H1 (cell line): Measurements from ENCODE around the gene VHLL. TPM values are rescaled to one million over a fixed set of nuclear protein-coding genes. Genes with fewer than 3 reads are reported as not detected.

Experiments used
- CTCF ChIA-PET: fragments of 300-600 bp; sonication (Branson Sonifier 250); formaldehyde crosslinking; loops from one replicate; lab custom pipeline; 2021; ENCODE audit not compliant: partially characterized antibody; lab: Charles Lee
- POLR2A ChIA-PET: fragments of 300-600 bp; sonication (Branson Sonifier 250); formaldehyde crosslinking; loops from one replicate; lab custom pipeline; 2021; ENCODE audit warnings: inconsistent platforms; ENCODE audit not compliant: partially characterized antibody; lab: Charles Lee
- DNase-seq, 2 experiments: peaks; one replicate each; pipeline versions ENCODE4 v3.0.0 to v3.0.0-alpha.2; 2010 to 2022; ENCODE audit warnings: low spot score in 2 of 2, low read depth in 1 of 2, mixed read lengths in 1 of 2
- FAIRE-seq: peaks from 2 replicates; lab custom pipeline; 2011; peaks lifted over from hg19 to GRCh38; lab: Jason Lieb, UNC
- H2AFZ ChIP-seq: 2 replicates; pipeline ENCODE4 v1.8.1; 2012; ENCODE audit warnings: low read length, inconsistent platforms
- H2AK5ac ChIP-seq: 2 replicates; pipeline ENCODE4 v1.6.1; 2013; ENCODE audit warnings: low read depth, low read length
- H2BK120ac ChIP-seq: replicated peaks from 2 replicates; pipeline ENCODE3; 2013; ENCODE audit warnings: low read depth, low read length, inconsistent platforms
- H2BK12ac ChIP-seq: 2 replicates; pipeline ENCODE4 v1.6.1; 2013; ENCODE audit warnings: low read depth, low read length
- H2BK15ac ChIP-seq: 2 replicates; pipeline ENCODE4 v1.6.1; 2013; ENCODE audit warnings: low read length
- H2BK20ac ChIP-seq: 2 replicates; pipeline ENCODE4 v1.6.1; 2013; ENCODE audit warnings: low read length
- H2BK5ac ChIP-seq: 2 replicates; pipeline ENCODE4 v1.6.1; 2013; ENCODE audit warnings: low read depth, low read length
- H3K14ac ChIP-seq: 2 replicates; pipeline ENCODE4 v1.6.1; 2013; ENCODE audit warnings: inconsistent platforms; ENCODE audit not compliant: insufficient read length
- H3K18ac ChIP-seq: 2 replicates; pipeline ENCODE4 v1.6.1; 2013; ENCODE audit warnings: low read length; ENCODE audit errors: extremely low read depth
- H3K23ac ChIP-seq: 2 replicates; pipeline ENCODE4 v1.6.1; 2013; ENCODE audit warnings: inconsistent platforms; ENCODE audit not compliant: insufficient read length
- H3K23me2 ChIP-seq: 2 replicates; pipeline ENCODE4 v1.6.1; 2013; ENCODE audit warnings: low read depth, low read length
- H3K27ac ChIP-seq: 2 replicates; pipeline ENCODE4 v1.6.1; 2011; ENCODE audit warnings: low read depth, low read length, inconsistent platforms
- H3K27me3 ChIP-seq, 4 experiments: replicated peaks in 1 of 4; 1 replicate in 1 of 4; 2 replicates in 3 of 4; pipeline versions ENCODE4 v1.6.1 to v1.8.1; 2011 to 2013; ENCODE audit warnings: low read length in 3 of 4, mild to moderate bottlenecking in 3 of 4, inconsistent platforms in 2 of 4, mixed read lengths in 2 of 4, moderate library complexity in 1 of 4; ENCODE audit not compliant: control insufficient read depth in 3 of 4, insufficient read depth in 3 of 4; ENCODE audit errors: extremely low read depth in 1 of 4
- H3K36me3 ChIP-seq, 4 experiments: 2 replicates each; pipeline versions ENCODE4 v1.6.1 to v1.8.1; 2011 to 2013; ENCODE audit warnings: mild to moderate bottlenecking in 4 of 4, low read length in 3 of 4, moderate library complexity in 2 of 4, control low read depth in 1 of 4, inconsistent platforms in 1 of 4; ENCODE audit not compliant: insufficient read depth in 4 of 4, control insufficient read depth in 2 of 4
- H3K4ac ChIP-seq: replicated peaks from 2 replicates; pipeline ENCODE3; 2013; ENCODE audit warnings: low read length, low read depth, mixed read lengths, inconsistent platforms; ENCODE audit not compliant: insufficient read length
- H3K4me1 ChIP-seq, 4 experiments: replicated peaks in 1 of 4; 1 replicate in 1 of 4; 2 replicates in 3 of 4; pipeline versions ENCODE4 v1.6.1 to v1.8.1; 2011 to 2013; ENCODE audit warnings: low read length in 3 of 4, inconsistent platforms in 2 of 4, mixed read lengths in 1 of 4; ENCODE audit not compliant: insufficient read depth in 4 of 4, control insufficient read depth in 3 of 4
- H3K4me2 ChIP-seq, 2 experiments: 2 replicates each; pipeline versions ENCODE4 v1.6.1 to v1.8.1; 2011 to 2013; ENCODE audit warnings: low read depth in 2 of 2, low read length in 2 of 2, control low read depth in 1 of 2, inconsistent platforms in 1 of 2, mild to moderate bottlenecking in 1 of 2; ENCODE audit not compliant: insufficient read depth in 1 of 2
- H3K4me3 ChIP-seq, 4 experiments: fragments of 200-600, 300-600 bp in 1 of 4; sonication (generic), shearing (Covaris generic), sonication (Bioruptor Twin) in 1 of 4; 2 replicates each; pipeline versions ENCODE4 v1.5.1 to v1.8.1; 2011 to 2016; ENCODE audit warnings: low read length in 4 of 4, low read depth in 3 of 4, control low read depth in 2 of 4, inconsistent platforms in 2 of 4, mild to moderate bottlenecking in 2 of 4, mixed read lengths in 1 of 4, moderate library complexity in 1 of 4; ENCODE audit not compliant: insufficient read depth in 2 of 4; ENCODE audit errors: extremely low read depth in 1 of 4
- H3K56ac ChIP-seq: replicated peaks from 2 replicates; pipeline ENCODE3; 2013; ENCODE audit warnings: low read depth, mild to moderate bottlenecking, mixed read lengths, low read length, inconsistent platforms; ENCODE audit not compliant: insufficient read length
- H3K79me1 ChIP-seq: 2 replicates; pipeline ENCODE4 v1.6.1; 2013; ENCODE audit warnings: low read depth, low read length, control low read depth
- H3K79me2 ChIP-seq, 2 experiments: 2 replicates each; pipeline versions ENCODE4 v1.6.1 to v1.8.1; 2012 to 2013; ENCODE audit warnings: low read length in 2 of 2, mild to moderate bottlenecking in 2 of 2, inconsistent platforms in 1 of 2; ENCODE audit not compliant: insufficient read depth in 2 of 2, control insufficient read depth in 1 of 2
- H3K9ac ChIP-seq, 4 experiments: replicated peaks in 1 of 4; 1 replicate in 1 of 4; 2 replicates in 3 of 4; pipeline versions ENCODE4 v1.6.1 to v1.8.1; 2011 to 2013; ENCODE audit warnings: low read depth in 3 of 4, low read length in 3 of 4, control low read depth in 2 of 4, mild to moderate bottlenecking in 2 of 4, moderate library complexity in 2 of 4, inconsistent platforms in 1 of 4; ENCODE audit errors: extremely low read depth in 1 of 4
- H3K9me3 ChIP-seq, 2 experiments: 2 replicates each; pipeline versions ENCODE4 v1.6.1 to v1.8.1; 2012 to 2013; ENCODE audit warnings: mild to moderate bottlenecking in 2 of 2, moderate library complexity in 2 of 2, control low read depth in 1 of 2, inconsistent platforms in 1 of 2, low read depth in 1 of 2, low read length in 1 of 2, mixed read lengths in 1 of 2; ENCODE audit not compliant: insufficient read depth in 2 of 2
- H4K20me1 ChIP-seq, 2 experiments: replicated peaks in 1 of 2; 2 replicates each; pipeline versions ENCODE3 to v1.8.1; 2011 to 2013; ENCODE audit warnings: inconsistent platforms in 2 of 2, low read length in 2 of 2, mild to moderate bottlenecking in 1 of 2; ENCODE audit not compliant: insufficient read depth in 2 of 2, control insufficient read depth in 1 of 2
- H4K5ac ChIP-seq: 2 replicates; pipeline ENCODE4 v1.6.1; 2013; ENCODE audit warnings: low read length, low read depth, mixed read lengths, inconsistent platforms; ENCODE audit not compliant: insufficient read length
- H4K8ac ChIP-seq: 2 replicates; pipeline ENCODE4 v1.8.0; 2013; ENCODE audit warnings: mild to moderate bottlenecking, moderate library complexity, low read length, inconsistent platforms; ENCODE audit not compliant: insufficient read depth; ENCODE audit errors: extremely low read depth
- H4K91ac ChIP-seq: replicated peaks from 2 replicates; pipeline ENCODE3; 2013; ENCODE audit warnings: low read length, mixed read lengths, inconsistent platforms; ENCODE audit not compliant: insufficient read length
- CEBPB ChIP-seq: IDR thresholded peaks from 2 replicates; pipeline ENCODE4 v1.6.1; 2012; ENCODE audit warnings: low read depth, low read length
- EGR1 ChIP-seq: IDR thresholded peaks from 2 replicates; pipeline ENCODE4 v1.6.1; 2011; ENCODE audit warnings: low read depth, low read length, borderline replicate concordance
- HDAC6 ChIP-seq: IDR thresholded peaks from one replicate; pipeline ENCODE4 v1.7.1; 2012; ENCODE audit warnings: low read depth, mild to moderate bottlenecking, inconsistent platforms, low read length, moderate library complexity
- SP1 ChIP-seq: IDR thresholded peaks from 2 replicates; pipeline ENCODE4 v1.6.1; 2011; ENCODE audit warnings: low read depth, low read length
- TBP ChIP-seq: IDR thresholded peaks from 2 replicates; pipeline ENCODE4 v1.6.1; 2011; ENCODE audit warnings: low read depth, low read length, improper control_type of control experiment
- TEAD4 ChIP-seq: IDR thresholded peaks from 2 replicates; pipeline ENCODE4 v1.6.1; 2012; ENCODE audit warnings: low read depth, low read length, inconsistent platforms, mixed read lengths
- WGBS, 2 experiments: shearing (Covaris generic) in 1 of 2; methylation state at CpG; one replicate each; pipeline versions ENCODE4 v1.1.6 to v1.1.7; 2013 to 2015; ENCODE audit warnings: low lambda C conversion rate in 2 of 2, mixed read lengths in 2 of 2, inconsistent platforms in 1 of 2, low coverage in 1 of 2, missing lambda C conversion rate in 1 of 2; ENCODE audit not compliant: insufficient replicate concordance in 2 of 2, insufficient coverage in 1 of 2, insufficient read length in 1 of 2; ENCODE audit errors: extremely low coverage in 1 of 2, missing lambda C conversion rate in 1 of 2; 5-methylcytosine and 5-hydroxymethylcytosine counted together
- polyA plus RNA-seq, 7 experiments: library from polyadenylated mRNA; depleted of rRNA in 3 of 7; stranded (reverse) in 5 of 7; unstranded in 2 of 7; fragments of >200 nt in 5 of 7; fragments of 200-250 nt in 2 of 7; gene quantifications; 1 replicate in 5 of 7; 2 replicates in 1 of 7; 4 replicates in 1 of 7; pipeline versions ENCODE4 v1.2.1 to v1.2.3, GENCODE V29; 2011 to 2013; ENCODE audit warnings: missing spikeins in 2 of 7, mixed read lengths in 2 of 7
- total RNA-seq: library from RNA; stranded (reverse); fragmentation: NEBNext Ultra II Directional; extraction: Animal tissue kit (Norgen Biotek cat#: 25700); gene quantifications from 2 replicates; pipeline ENCODE4 v1.2.1, GENCODE V29; 2021
- TF ChIP-seq, protein P1 (sequence below): IDR thresholded peaks from 2 replicates; pipeline ENCODE4 v1.6.1; 2011; ENCODE audit warnings: low read length, improper control_type of control experiment
- TF ChIP-seq, protein P2 (sequence below): IDR thresholded peaks from 2 replicates; pipeline ENCODE4 v1.6.1; 2012; ENCODE audit warnings: inconsistent platforms

The VHLL gene
- total and polyA plus RNA-seq, 2 of the 8 experiments (the other 6 are each of a cell fraction or from before 2014, with no cell fraction given) = not detected

DNA sequence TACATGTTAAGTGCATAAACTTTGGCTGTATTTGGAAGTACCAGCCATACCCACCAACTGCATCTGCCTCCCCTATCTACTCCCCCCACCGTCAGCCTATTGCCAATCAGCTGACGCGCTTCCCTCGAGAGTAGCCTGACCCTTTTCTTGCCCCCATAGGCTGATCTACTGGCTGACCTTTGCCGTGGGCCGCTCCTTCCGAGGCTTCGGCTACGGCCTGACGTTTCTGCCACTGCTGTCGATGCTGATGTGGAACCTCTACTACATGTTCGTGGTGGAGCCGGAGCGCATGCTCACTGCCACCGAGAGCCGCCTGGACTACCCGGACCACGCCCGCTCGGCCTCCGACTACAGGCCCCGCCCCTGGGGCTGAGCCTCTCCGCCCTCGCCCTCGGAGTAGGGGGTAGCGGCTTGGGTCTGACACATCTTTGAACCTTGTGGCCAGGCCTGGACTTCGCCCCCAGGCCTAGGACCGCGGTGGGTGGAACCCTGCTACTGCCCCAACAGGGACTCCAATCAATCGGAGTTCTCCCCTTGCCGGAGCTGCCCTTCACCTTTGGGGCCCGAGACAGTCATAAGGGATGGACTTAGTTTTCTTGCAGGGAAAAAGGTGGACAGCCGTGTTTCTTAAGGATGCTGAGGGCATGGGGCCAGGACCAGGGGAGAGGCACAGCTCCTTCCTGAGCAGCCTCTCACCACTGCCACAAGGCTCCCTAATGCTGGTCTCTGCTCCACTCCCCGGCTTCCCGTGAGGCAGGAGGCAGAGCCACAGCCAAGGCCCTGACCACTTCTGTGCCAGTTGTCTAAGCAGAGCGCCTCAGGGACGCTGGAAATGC lies 7.7 kb downstream of the VHLL start:
- POLR2A ChIA-PET = interaction anchor here (0.7 to 2.9 kb wide), 5 partner anchors 10 to 186 kb away, joined by 3 to 31 read pairs (median 9); partner anchors contain the start of gene SMG5
- Histone ChIP-seq H3K9me3 (no peaks in the 10 kb centered on the region), H3K4me2 (peak overlapping the region; percentile 78 to 87), H3K23me2 (peaks cover 7% of the 10 kb centered on the region; the same call in 1 of the 2 replicates), H4K8ac (peak overlapping the region; percentile 87), H3K9ac (peak overlapping the region in 3 of 4 experiments; percentile 21 to 58 (median 26); a peak in 4 of 7 replicates), H3K4ac (no peak overlapping the region), H3K79me1 (0 out of 2 replicates have a peak, but pooled peaks cover 3% of the 10 kb centered on the region), H3K14ac (no peak overlapping the region), H4K91ac (no peak overlapping the region), H3K23ac (no peak overlapping the region), H2BK12ac (no peak overlapping the region), H3K56ac (no peak overlapping the region), H3K36me3 (peaks cover 0 to 7% (median 0%) of the 10 kb centered on the region in 4 experiments; a peak in 2 of 8 replicates), H4K20me1 (peaks cover 0 to 3% of the 10 kb centered on the region in 2 experiments), H4K5ac (peak overlapping the region; percentile 39), H2BK20ac (no peak overlapping the region), H2AFZ (peak overlapping the region; percentile 94; the same call in 1 of the 2 replicates), H2AK5ac (no peak overlapping the region), H3K4me3 (peak overlapping the region; percentile 43 to 55 (median 52); a peak in 7 of 8 replicates), H3K18ac (no peak overlapping the region), H2BK120ac (no peak overlapping the region), H2BK5ac (peak overlapping the region; percentile 40; the same call in 1 of the 2 replicates), H3K27ac (no peak overlapping the region), H3K79me2 (no peaks in the 10 kb centered on the region), H2BK15ac (no peak overlapping the region; the same call in 1 of the 2 replicates), H3K4me1 (peaks cover 0 to 12% (median 4%) of the 10 kb centered on the region in 4 experiments; a peak in 3 of 7 replicates), H3K27me3 (no peaks in the 10 kb centered on the region)
- FAIRE-seq (peak; percentile 24), DNase-seq (peak; percentile 75 to 95)
- 28% methylated on average over 26 of the region's 37 CpGs; no CpG with 5 or more reads in 1 of the 2 experiments for WGBS, 2 experiments
- CTCF ChIA-PET = interaction anchor here (0.6 to 1.3 kb wide), 5 partner anchors 18 to 203 kb away, joined by 3 to 4 read pairs (median 3); no protein-coding TSS in a partner anchor
- TF ChIP-seq TEAD4 (no peak), SP1 (no peak), TBP (no peak), HDAC6 (no peak), CEBPB (no peak), EGR1 (no peak)
- TF ChIP-seq, protein P1, sequence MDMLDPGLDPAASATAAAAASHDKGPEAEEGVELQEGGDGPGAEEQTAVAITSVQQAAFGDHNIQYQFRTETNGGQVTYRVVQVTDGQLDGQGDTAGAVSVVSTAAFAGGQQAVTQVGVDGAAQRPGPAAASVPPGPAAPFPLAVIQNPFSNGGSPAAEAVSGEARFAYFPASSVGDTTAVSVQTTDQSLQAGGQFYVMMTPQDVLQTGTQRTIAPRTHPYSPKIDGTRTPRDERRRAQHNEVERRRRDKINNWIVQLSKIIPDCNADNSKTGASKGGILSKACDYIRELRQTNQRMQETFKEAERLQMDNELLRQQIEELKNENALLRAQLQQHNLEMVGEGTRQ = no peak
- TF ChIP-seq, protein P2, sequence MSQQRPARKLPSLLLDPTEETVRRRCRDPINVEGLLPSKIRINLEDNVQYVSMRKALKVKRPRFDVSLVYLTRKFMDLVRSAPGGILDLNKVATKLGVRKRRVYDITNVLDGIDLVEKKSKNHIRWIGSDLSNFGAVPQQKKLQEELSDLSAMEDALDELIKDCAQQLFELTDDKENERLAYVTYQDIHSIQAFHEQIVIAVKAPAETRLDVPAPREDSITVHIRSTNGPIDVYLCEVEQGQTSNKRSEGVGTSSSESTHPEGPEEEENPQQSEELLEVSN = 0 out of 2 replicates have a peak, but pooled peaks have one; percentile 23
